ENCODE measurements around the gene PRR11.

Gene PRR11

DNA sequence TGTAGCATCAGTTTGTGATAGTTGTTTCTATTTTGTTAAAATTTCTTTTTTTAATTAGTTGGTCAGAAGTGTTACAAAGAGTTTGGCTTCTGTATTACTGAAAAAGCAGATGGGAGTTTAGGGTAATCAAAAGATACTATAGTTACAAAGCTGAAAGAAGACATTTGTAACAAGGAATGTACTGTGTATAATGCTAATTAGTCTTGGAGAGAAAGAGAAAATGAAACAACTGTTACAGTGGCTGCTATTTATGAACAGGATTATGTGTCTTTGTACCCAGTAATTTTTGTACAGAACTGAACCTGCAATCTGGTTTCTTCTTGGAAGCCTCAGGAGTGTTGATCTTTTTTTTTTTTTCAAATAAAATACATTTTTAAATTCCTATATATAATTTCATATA is 79.1 kb downstream of the PRR11 start:
- TF ChIP-seq, protein P1, sequence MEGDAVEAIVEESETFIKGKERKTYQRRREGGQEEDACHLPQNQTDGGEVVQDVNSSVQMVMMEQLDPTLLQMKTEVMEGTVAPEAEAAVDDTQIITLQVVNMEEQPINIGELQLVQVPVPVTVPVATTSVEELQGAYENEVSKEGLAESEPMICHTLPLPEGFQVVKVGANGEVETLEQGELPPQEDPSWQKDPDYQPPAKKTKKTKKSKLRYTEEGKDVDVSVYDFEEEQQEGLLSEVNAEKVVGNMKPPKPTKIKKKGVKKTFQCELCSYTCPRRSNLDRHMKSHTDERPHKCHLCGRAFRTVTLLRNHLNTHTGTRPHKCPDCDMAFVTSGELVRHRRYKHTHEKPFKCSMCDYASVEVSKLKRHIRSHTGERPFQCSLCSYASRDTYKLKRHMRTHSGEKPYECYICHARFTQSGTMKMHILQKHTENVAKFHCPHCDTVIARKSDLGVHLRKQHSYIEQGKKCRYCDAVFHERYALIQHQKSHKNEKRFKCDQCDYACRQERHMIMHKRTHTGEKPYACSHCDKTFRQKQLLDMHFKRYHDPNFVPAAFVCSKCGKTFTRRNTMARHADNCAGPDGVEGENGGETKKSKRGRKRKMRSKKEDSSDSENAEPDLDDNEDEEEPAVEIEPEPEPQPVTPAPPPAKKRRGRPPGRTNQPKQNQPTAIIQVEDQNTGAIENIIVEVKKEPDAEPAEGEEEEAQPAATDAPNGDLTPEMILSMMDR (IDR thresholded peaks at IDR 0.05; ENCODE audit: insufficient read depth, low read depth, low read length, missing control alignments) = no peak
- DNase-seq (ENCODE audit: low read depth) = no peak
- no peak overlapping the region for H3K4me3 ChIP-seq (ENCODE audit: low read length)

DNA sequence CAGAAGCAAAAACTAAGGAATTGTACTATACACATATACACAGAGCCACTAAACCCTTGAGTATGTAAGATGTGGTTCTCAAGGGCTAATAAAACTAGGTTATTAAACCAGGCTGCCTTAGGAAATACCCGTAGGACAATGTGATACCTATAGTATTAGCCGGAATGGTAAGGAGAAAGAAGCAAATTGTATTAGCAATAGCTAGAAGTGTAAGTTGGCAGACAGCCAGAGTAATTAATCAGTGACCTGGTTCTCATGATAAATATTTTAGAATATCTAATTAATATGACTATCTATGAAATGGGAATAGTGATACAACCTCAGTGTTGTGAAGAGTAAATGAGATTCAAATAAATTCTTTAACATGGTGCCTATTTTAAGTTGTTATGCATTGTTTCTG is 83.4 kb downstream of the PRR11 start:
- TF ChIP-seq, protein P1 (IDR thresholded peaks at IDR 0.05; ENCODE audit: insufficient read depth, low read depth, low read length, missing control alignments) = no peak
- DNase-seq (ENCODE audit: low read depth) = no peak
- H3K4me3 ChIP-seq (ENCODE audit: low read length) = no peak overlapping the region

DNA sequence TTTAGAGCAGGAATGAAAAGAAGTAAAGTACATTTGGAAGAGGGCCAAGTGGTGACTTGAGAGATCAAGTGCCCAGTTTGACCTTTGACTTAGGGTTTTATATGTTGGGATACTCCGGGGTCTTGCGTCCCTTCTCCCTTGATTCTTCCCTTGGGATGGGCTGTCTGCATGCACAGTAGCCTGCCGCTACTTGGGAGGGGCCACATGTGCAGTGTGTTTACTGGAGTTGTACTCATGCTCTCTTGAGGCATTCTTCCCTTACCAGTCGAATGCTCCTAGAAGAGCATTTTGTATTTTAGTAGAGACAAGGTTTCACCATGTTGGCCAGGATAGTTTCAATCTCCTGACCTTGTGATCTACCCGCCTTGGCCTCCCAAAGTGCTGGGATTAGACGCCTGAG is 88.5 kb downstream of the PRR11 start:
- DNase-seq (ENCODE audit: low read depth) = no peak
- TF ChIP-seq, protein P1 (IDR thresholded peaks at IDR 0.05; ENCODE audit: insufficient read depth, low read depth, low read length, missing control alignments) = no peak
- no peak overlapping the region for H3K4me3 ChIP-seq (ENCODE audit: low read length)
